Measurements from ENCODE around the gene OR14C36.

OR14C36 gene

GRCh38 chr1:248359415-248359814 lies 10.8 kb downstream of the OR14C36 start:
- TF ChIP-seq CTCF (IDR thresholded peaks at IDR 0.05; ENCODE audit: control insufficient read depth, extremely low read depth, insufficient read depth) = no peak
- no peak for DNase-seq (ENCODE audit: low read depth)
- no peak overlapping the region for H3K4me3 ChIP-seq (ENCODE audit: low read depth, low read length)

GRCh38 chr1:248361121-248361715 lies 12.6 kb downstream of the OR14C36 start, which contains the start of gene OR2T4:
OR2T4 (plus strand) TSS chr1:248361665; CDS start chr1:248361665, 0 bp downstream.
- TF ChIP-seq CTCF (IDR thresholded peaks at IDR 0.05; ENCODE audit: control insufficient read depth, extremely low read depth, insufficient read depth) = no peak
- no peak within 1 kb of the TSS for H3K4me3 ChIP-seq (ENCODE audit: low read depth, low read length)
- DNase-seq (ENCODE audit: low read depth) = no peak

- no peak for DNase-seq (ENCODE audit: low read depth)
- no peak for TF ChIP-seq CTCF (IDR thresholded peaks at IDR 0.05; ENCODE audit: control insufficient read depth, extremely low read depth, insufficient read depth)
- no peak overlapping the region for H3K4me3 ChIP-seq (ENCODE audit: low read depth, low read length)
These were observed 18.0 kb downstream of the OR14C36 start for GRCh38 chr1:248366609-248367008.

- no peak for DNase-seq (ENCODE audit: low read depth)
- no peak for TF ChIP-seq CTCF (IDR thresholded peaks at IDR 0.05; ENCODE audit: control insufficient read depth, extremely low read depth, insufficient read depth)
- H3K4me3 ChIP-seq (ENCODE audit: low read depth, low read length) = no peak overlapping the region
These were observed 23.8 kb downstream of the OR14C36 start for GRCh38 chr1:248372394-248372793.

GRCh38 chr1:248373761-248374160 lies 25.2 kb downstream of the OR14C36 start:
- no peak for DNase-seq (ENCODE audit: low read depth)
- no peak overlapping the region for H3K4me3 ChIP-seq (ENCODE audit: low read depth, low read length)
- no peak for TF ChIP-seq CTCF (IDR thresholded peaks at IDR 0.05; ENCODE audit: control insufficient read depth, extremely low read depth, insufficient read depth)

- DNase-seq (ENCODE audit: low read depth) = no peak
- no peak within 1 kb of the TSS for H3K4me3 ChIP-seq (ENCODE audit: low read depth, low read length)
- TF ChIP-seq CTCF (IDR thresholded peaks at IDR 0.05; ENCODE audit: control insufficient read depth, extremely low read depth, insufficient read depth) = no peak
These were observed 26.9 kb downstream of the OR14C36 start, which contains the start of gene OR2T6 for GRCh38 chr1:248375446-248375845. OR2T6 (plus strand) TSS chr1:248375746; CDS start chr1:248387609, 11,863 bp downstream.

- TF ChIP-seq CTCF (IDR thresholded peaks at IDR 0.05; ENCODE audit: control insufficient read depth, extremely low read depth, insufficient read depth) = no peak
- DNase-seq (ENCODE audit: low read depth) = no peak
- H3K4me3 ChIP-seq (ENCODE audit: low read depth, low read length) = no peak overlapping the region
These were observed 28.3 kb downstream of the OR14C36 start for GRCh38 chr1:248376916-248377315.

Measured in LNCaP clone FGC (cell line).